ENCODE results near the gene TBC1D12. TPM values are rescaled to one million over a fixed set of nuclear protein-coding genes. Genes with fewer than 3 reads are reported as not detected.

The TBC1D12 gene
- total RNA-seq, 4 donors from 2014 or later = 30.0 to 36.0 (median 32.9) TPM

- Histone ChIP-seq H3K27ac (no peak overlapping the region), H3K27me3 (no peaks in the 10 kb centered on the region), H3K4me3 (no peak overlapping the region), H3K36me3 (no peaks in the 10 kb centered on the region), H3K4me1 (peaks cover 0 to 21% (median 0%) of the 10 kb centered on the region in 4 donors), H3K9me3 (no peaks in the 10 kb centered on the region)
- TF ChIP-seq, protein P1, sequence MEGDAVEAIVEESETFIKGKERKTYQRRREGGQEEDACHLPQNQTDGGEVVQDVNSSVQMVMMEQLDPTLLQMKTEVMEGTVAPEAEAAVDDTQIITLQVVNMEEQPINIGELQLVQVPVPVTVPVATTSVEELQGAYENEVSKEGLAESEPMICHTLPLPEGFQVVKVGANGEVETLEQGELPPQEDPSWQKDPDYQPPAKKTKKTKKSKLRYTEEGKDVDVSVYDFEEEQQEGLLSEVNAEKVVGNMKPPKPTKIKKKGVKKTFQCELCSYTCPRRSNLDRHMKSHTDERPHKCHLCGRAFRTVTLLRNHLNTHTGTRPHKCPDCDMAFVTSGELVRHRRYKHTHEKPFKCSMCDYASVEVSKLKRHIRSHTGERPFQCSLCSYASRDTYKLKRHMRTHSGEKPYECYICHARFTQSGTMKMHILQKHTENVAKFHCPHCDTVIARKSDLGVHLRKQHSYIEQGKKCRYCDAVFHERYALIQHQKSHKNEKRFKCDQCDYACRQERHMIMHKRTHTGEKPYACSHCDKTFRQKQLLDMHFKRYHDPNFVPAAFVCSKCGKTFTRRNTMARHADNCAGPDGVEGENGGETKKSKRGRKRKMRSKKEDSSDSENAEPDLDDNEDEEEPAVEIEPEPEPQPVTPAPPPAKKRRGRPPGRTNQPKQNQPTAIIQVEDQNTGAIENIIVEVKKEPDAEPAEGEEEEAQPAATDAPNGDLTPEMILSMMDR (IDR thresholded peaks at IDR 0.05) = no peak
- TF ChIP-seq POLR2A (IDR thresholded peaks at IDR 0.05) = no peak
- no peak for TF ChIP-seq EP300 (IDR thresholded peaks at IDR 0.05)
- WGBS, 2 donors = 86 to 92% methylated on average over 4 of the region's 4 CpGs
- no peak for DNase-seq (ENCODE audit: low spot score in 2 of 2)
These were observed 41.2 kb downstream of the TBC1D12 start for GRCh38 chr10:94443549-94443948.

- H3K27ac ChIP-seq = no peak overlapping the region
- no peak for DNase-seq (ENCODE audit: low spot score in 2 of 2)
- H3K4me1 ChIP-seq = no peaks in the 10 kb centered on the region
- peaks cover 0 to 13% (median 0%) of the 10 kb centered on the region in 4 donors for H3K9me3 ChIP-seq
- no peak for TF ChIP-seq POLR2A (IDR thresholded peaks at IDR 0.05)
- TF ChIP-seq, protein P1 (IDR thresholded peaks at IDR 0.05) = no peak
- no peak for TF ChIP-seq EP300 (IDR thresholded peaks at IDR 0.05)
- H3K36me3 ChIP-seq = peaks cover 0 to 21% (median 0%) of the 10 kb centered on the region in 3 donors
- H3K27me3 ChIP-seq = no peaks in the 10 kb centered on the region
- H3K4me3 ChIP-seq = no peak overlapping the region
These were observed 48.4 kb downstream of the TBC1D12 start for GRCh38 chr10:94450782-94451181.

GRCh38 chr10:94451883-94452519 is 49.7 kb downstream of the TBC1D12 start:
- WGBS, 2 donors = 94 to 100% methylated on average over 1 of the region's 1 CpG
- Histone ChIP-seq H3K27me3 (no peaks in the 10 kb centered on the region), H3K27ac (no peak overlapping the region), H3K4me3 (no peak overlapping the region), H3K4me1 (no peaks in the 10 kb centered on the region), H3K36me3 (peaks cover 0 to 29% (median 0%) of the 10 kb centered on the region in 3 donors), H3K9me3 (peaks cover 0 to 13% (median 0%) of the 10 kb centered on the region in 4 donors)
- DNase-seq (ENCODE audit: low spot score in 2 of 2) = no peak
- no peak for TF ChIP-seq EP300 (IDR thresholded peaks at IDR 0.05)
- TF ChIP-seq, protein P1 (IDR thresholded peaks at IDR 0.05) = no peak

- Histone ChIP-seq H3K4me1 (no peaks in the 10 kb centered on the region), H3K27ac (no peak overlapping the region), H3K9me3 (peaks cover 0 to 39% (median 0%) of the 10 kb centered on the region in 4 donors), H3K4me3 (no peak overlapping the region), H3K36me3 (peaks cover 0 to 54% (median 0%) of the 10 kb centered on the region in 3 donors), H3K27me3 (no peaks in the 10 kb centered on the region)
- DNase-seq (ENCODE audit: low spot score in 2 of 2) = no peak
- WGBS, 2 donors = 95 to 99% methylated on average over 2 of the region's 2 CpGs
- TF ChIP-seq POLR2A (IDR thresholded peaks at IDR 0.05) (no peak), EP300 (IDR thresholded peaks at IDR 0.05) (no peak)
- TF ChIP-seq, protein P1 (IDR thresholded peaks at IDR 0.05) = no peak
These were observed 54.6 kb downstream of the TBC1D12 start for GRCh38 chr10:94456942-94457341.

GRCh38 chr10:94459385-94459784 is 57.0 kb downstream of the TBC1D12 start:
- Histone ChIP-seq H3K9me3 (peaks cover 0 to 54% (median 2%) of the 10 kb centered on the region in 4 donors), H3K27ac (no peak overlapping the region), H3K4me3 (no peak overlapping the region), H3K27me3 (no peaks in the 10 kb centered on the region), H3K4me1 (no peaks in the 10 kb centered on the region), H3K36me3 (peaks cover 0 to 59% (median 0%) of the 10 kb centered on the region in 3 donors)
- 96 to 97% methylated on average over 23 to 24 of the region's 25 CpGs for WGBS, 2 donors
- TF ChIP-seq EP300 (IDR thresholded peaks at IDR 0.05) (no peak), POLR2A (IDR thresholded peaks at IDR 0.05) (no peak)
- TF ChIP-seq, protein P1 (IDR thresholded peaks at IDR 0.05) = no peak
- no peak for DNase-seq (ENCODE audit: low spot score in 2 of 2)
